K562 (cell line): ENCODE measurements around the gene FCHSD1. TPM values are rescaled to one million over a fixed set of nuclear protein-coding genes. Genes with fewer than 3 reads are reported as not detected.

Experiments
- ETV1 ChIP-seq: fragments of 450-650 bp; conservative IDR thresholded peaks from 2 replicates; pipeline ENCODE4 v1.6.1; 2016; ENCODE audit warnings: missing genetic modification characterization, control low read depth, low read depth, missing compliant biosample characterization
- MCM2 ChIP-seq: fragments of 450-650 bp; IDR thresholded peaks from 2 replicates; pipeline ENCODE4 v1.6.1; 2017; ENCODE audit warnings: low read depth, mild to moderate bottlenecking
- PHF21A ChIP-seq: fragments of 450-650 bp; IDR thresholded peaks from 2 replicates; pipeline ENCODE4 v1.6.1; 2017; ENCODE audit warnings: low read depth, borderline replicate concordance
- RBFOX2 ChIP-seq: fragments of 200-400 bp; formaldehyde crosslinking; IDR thresholded peaks from 2 replicates; pipeline ENCODE4 v1.6.1; 2017; ENCODE audit warnings: low read depth, mild to moderate bottlenecking, low read length, moderate library complexity
- ZNF165 ChIP-seq: fragments of 250-450 bp; sonication (Bioruptor Pico); IDR thresholded peaks from 2 replicates; pipeline ENCODE4 v1.4.0; 2020; ENCODE audit warnings: borderline replicate concordance
- polyA plus RNA-seq, 8 experiments: library from polyadenylated mRNA; depleted of rRNA in 4 of 8; stranded (reverse) in 5 of 8; unstranded in 3 of 8; fragments of >200 nt; fragmentation: Nextera tagmentation in 2 of 8; fragmentation: Illumina TruSeq in 1 of 8; extraction: Ambion mirVana in 2 of 8; extraction: Trizol in 1 of 8; gene quantifications; 2 replicates each; pipeline versions ENCODE4 v1.2.1 to v1.2.3, GENCODE V29; 2011 to 2014; ENCODE audit warnings: inconsistent platforms in 1 of 8, missing spikeins in 1 of 8
- total RNA-seq, 7 experiments: library from RNA; depleted of rRNA in 6 of 7; stranded (reverse); fragments of >200 nt in 6 of 7; fragmentation: Illumina TruSeq in 2 of 7; extraction: Trizol in 2 of 7; gene quantifications; 2 replicates each; pipeline versions ENCODE4 v1.2.1 to v1.2.3, GENCODE V29; 2011 to 2021; ENCODE audit warnings: low replicate concordance in 1 of 7
- TF ChIP-seq, protein P1 (sequence below), 2 experiments: fragments of 450-650 bp; IDR thresholded peaks; 2 replicates each; pipeline ENCODE4 v1.6.1; 2016; ENCODE audit warnings: mild to moderate bottlenecking in 2 of 2, borderline replicate concordance in 1 of 2, low read depth in 1 of 2, moderate library complexity in 1 of 2
- TF ChIP-seq, protein P2 (sequence below): fragments of 200-800 bp; sonication (Bioruptor generic); IDR thresholded peaks from 2 replicates; pipeline ENCODE4 v1.6.1; 2016; ENCODE audit warnings: missing genetic modification characterization, missing compliant biosample characterization
- TF ChIP-seq, protein P3 (sequence below): fragments of 450-650 bp; IDR thresholded peaks from one replicate; pipeline ENCODE4 v1.6.1; 2018; ENCODE audit warnings: mild to moderate bottlenecking, moderate library complexity; ENCODE audit not compliant: partially characterized antibody

Gene FCHSD1
- total and polyA plus RNA-seq, 9 of the 15 experiments (the other 6 are each of a cell fraction or from before 2014, with no cell fraction given) = 0.35 to 37.5 (median 13.6) TPM

DNA sequence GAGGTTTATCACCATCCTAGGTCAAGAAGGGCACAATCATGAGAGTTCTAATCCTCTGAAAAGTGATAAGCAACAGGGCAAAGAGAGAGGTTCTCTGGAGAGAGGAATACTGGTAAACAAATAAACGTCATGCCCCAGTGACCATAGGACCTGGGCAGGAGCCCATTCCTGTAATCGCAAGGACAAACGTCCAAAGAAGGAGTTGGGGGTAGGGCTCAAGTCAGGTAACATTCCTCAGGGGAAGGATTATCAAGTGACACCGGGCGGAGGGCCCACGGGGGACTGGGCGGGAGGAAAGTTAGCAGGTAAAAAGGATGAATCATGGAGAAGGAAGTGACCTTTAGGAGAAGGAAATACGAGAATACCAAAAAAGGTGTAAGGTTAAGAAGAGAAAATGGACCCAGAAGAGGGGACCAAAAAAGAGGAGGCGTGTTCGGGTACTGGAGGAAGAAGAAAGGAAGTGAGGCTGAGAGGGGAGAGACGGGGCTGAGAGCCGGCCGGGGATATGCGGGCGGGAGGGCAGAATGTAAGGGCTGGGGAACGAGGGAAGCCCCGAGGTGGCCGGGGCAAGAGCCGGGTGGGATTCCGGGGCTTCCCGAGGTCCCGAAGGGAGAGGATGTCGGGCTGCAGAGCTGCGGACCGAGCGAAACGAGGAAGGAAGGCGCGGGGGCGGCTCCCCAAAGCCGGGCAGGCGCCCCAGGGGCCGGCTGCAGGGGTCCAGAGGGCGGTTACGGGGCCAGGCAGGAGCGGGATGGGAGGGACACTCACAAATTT lies 33.0 kb downstream of the FCHSD1 start (continued):
- TF ChIP-seq, protein P1, sequence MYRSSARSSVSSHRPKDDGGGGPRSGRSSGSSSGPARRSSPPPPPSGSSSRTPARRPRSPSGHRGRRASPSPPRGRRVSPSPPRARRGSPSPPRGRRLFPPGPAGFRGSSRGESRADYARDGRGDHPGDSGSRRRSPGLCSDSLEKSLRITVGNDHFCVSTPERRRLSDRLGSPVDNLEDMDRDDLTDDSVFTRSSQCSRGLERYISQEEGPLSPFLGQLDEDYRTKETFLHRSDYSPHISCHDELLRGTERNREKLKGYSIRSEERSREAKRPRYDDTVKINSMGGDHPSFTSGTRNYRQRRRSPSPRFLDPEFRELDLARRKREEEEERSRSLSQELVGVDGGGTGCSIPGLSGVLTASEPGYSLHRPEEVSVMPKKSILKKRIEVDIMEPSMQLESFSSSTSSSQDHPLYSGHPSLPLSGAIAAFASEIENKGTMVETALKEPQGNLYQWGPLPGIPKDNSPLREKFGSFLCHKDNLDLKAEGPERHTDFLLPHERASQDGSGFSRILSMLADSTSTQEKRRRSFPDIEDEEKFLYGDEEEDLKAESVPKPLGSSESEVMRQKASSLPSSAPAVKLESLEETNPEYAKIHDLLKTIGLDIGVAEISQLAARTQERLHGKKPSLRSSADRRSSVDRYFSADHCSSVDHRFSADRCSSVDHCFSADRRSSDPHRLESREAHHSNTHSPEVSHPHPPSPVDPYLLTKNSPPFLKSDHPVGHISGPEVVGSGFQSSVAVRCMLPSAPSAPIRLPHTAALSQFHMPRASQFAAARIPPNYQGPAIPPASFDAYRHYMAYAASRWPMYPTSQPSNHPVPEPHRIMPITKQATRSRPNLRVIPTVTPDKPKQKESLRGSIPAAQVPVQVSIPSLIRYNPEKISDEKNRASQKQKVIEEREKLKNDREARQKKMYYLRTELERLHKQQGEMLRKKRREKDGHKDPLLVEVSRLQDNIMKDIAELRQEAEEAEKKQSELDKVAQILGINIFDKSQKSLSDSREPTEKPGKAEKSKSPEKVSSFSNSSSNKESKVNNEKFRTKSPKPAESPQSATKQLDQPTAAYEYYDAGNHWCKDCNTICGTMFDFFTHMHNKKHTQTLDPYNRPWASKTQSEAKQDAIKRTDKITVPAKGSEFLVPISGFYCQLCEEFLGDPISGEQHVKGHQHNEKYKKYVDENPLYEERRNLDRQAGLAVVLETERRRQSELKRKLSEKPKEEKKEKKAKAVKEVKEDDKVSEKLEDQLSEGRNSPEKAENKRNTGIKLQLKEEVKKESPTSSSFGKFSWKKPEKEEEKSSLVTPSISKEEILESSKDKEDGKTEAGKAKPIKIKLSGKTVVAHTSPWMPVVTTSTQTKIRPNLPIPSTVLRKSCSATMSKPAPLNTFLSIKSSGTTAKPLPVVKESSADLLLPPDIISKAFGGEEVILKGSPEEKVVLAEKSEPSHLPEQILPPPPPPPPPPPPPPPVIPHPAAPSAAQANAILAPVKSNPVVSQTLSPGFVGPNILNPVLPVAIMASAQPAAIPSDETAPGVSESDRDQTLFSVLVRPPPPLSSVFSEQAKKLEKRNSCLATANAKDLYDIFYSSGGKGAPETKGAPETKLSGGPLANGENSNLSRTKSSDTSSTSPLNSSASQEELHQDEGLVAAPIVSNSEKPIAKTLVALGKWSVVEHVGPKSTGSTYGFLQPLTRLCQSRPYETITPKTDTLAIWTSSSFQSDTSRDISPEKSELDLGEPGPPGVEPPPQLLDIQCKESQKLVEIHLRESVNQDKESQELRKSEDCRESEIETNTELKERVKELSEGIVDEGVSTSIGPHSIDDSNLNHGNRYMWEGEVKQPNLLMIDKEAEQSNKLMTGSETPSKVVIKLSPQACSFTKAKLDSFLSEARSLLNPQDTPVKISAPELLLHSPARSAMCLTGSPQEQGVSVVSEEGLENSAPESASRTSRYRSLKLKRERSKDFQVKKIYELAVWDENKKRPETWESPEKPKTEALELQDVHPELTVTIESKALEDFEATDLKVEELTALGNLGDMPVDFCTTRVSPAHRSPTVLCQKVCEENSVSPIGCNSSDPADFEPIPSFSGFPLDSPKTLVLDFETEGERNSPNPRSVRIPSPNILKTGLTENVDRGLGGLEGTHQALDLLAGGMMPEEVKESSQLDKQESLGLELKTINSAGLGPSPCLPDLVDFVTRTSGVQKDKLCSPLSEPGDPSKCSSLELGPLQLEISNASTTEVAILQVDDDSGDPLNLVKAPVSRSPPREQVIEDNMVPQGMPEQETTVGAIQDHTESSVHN (IDR thresholded peaks at IDR 0.05; ENCODE audit: borderline replicate concordance in 1 of 2, low read depth in 1 of 2) = no peak
- TF ChIP-seq, protein P2, sequence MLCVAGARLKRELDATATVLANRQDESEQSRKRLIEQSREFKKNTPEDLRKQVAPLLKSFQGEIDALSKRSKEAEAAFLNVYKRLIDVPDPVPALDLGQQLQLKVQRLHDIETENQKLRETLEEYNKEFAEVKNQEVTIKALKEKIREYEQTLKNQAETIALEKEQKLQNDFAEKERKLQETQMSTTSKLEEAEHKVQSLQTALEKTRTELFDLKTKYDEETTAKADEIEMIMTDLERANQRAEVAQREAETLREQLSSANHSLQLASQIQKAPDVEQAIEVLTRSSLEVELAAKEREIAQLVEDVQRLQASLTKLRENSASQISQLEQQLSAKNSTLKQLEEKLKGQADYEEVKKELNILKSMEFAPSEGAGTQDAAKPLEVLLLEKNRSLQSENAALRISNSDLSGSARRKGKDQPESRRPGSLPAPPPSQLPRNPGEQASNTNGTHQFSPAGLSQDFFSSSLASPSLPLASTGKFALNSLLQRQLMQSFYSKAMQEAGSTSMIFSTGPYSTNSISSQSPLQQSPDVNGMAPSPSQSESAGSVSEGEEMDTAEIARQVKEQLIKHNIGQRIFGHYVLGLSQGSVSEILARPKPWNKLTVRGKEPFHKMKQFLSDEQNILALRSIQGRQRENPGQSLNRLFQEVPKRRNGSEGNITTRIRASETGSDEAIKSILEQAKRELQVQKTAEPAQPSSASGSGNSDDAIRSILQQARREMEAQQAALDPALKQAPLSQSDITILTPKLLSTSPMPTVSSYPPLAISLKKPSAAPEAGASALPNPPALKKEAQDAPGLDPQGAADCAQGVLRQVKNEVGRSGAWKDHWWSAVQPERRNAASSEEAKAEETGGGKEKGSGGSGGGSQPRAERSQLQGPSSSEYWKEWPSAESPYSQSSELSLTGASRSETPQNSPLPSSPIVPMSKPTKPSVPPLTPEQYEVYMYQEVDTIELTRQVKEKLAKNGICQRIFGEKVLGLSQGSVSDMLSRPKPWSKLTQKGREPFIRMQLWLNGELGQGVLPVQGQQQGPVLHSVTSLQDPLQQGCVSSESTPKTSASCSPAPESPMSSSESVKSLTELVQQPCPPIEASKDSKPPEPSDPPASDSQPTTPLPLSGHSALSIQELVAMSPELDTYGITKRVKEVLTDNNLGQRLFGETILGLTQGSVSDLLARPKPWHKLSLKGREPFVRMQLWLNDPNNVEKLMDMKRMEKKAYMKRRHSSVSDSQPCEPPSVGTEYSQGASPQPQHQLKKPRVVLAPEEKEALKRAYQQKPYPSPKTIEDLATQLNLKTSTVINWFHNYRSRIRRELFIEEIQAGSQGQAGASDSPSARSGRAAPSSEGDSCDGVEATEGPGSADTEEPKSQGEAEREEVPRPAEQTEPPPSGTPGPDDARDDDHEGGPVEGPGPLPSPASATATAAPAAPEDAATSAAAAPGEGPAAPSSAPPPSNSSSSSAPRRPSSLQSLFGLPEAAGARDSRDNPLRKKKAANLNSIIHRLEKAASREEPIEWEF (CRISPR knock-in tag) = no peak
- TF ChIP-seq, protein P3, sequence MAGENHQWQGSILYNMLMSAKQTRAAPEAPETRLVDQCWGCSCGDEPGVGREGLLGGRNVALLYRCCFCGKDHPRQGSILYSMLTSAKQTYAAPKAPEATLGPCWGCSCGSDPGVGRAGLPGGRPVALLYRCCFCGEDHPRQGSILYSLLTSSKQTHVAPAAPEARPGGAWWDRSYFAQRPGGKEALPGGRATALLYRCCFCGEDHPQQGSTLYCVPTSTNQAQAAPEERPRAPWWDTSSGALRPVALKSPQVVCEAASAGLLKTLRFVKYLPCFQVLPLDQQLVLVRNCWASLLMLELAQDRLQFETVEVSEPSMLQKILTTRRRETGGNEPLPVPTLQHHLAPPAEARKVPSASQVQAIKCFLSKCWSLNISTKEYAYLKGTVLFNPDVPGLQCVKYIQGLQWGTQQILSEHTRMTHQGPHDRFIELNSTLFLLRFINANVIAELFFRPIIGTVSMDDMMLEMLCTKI = no peak
- TF ChIP-seq RBFOX2 (no peak), ETV1 (tag) (no peak), MCM2 (no peak), ZNF165 (no peak), PHF21A (no peak)
